Parathyroid adenoma (tissue), 2 donors: ENCODE data around the gene TRPV3.
A peak's percentile ranks its signal among the peaks of the same experiment; 100 is the strongest.

Source experiments
- H2AFZ ChIP-seq: fragments of 300-600 bp; sonication (generic); one replicate; pipeline ENCODE4 v1.7.0; 2017; ENCODE audit warnings: antibody characterized with exemption, mild to moderate bottlenecking
- H3K27ac ChIP-seq: fragments of 300-600 bp; sonication (generic); one replicate; pipeline ENCODE4 v1.7.0; 2017
- H3K27me3 ChIP-seq: fragments of 300-600 bp; sonication (generic); one replicate; pipeline ENCODE4 v1.7.0; 2017; ENCODE audit warnings: low read length; ENCODE audit not compliant: control insufficient read depth, insufficient read depth
- H3K36me3 ChIP-seq: fragments of 300-600 bp; sonication (generic); one replicate; pipeline ENCODE4 v1.7.0; 2017; ENCODE audit warnings: low read length; ENCODE audit not compliant: control insufficient read depth, insufficient read depth
- H3K4me1 ChIP-seq: fragments of 300-600 bp; sonication (generic); one replicate; pipeline ENCODE4 v1.7.0; 2017; ENCODE audit warnings: control low read depth
- H3K4me2 ChIP-seq: fragments of 300-600 bp; sonication (generic); one replicate; pipeline ENCODE4 v1.7.0; 2017; ENCODE audit warnings: low read length
- H3K4me3 ChIP-seq: fragments of 300-600 bp; sonication (generic); one replicate; pipeline ENCODE4 v1.7.0; 2017; ENCODE audit warnings: low read depth, low read length
- H3K79me2 ChIP-seq: fragments of 300-600 bp; sonication (generic); one replicate; pipeline ENCODE4 v1.7.0; 2017; ENCODE audit warnings: control low read depth
- H3K9ac ChIP-seq: fragments of 300-600 bp; sonication (generic); one replicate; pipeline ENCODE4 v1.7.0; 2017; ENCODE audit warnings: mild to moderate bottlenecking
- H3K9me3 ChIP-seq: fragments of 300-600 bp; sonication (generic); one replicate; pipeline ENCODE4 v1.7.0; 2017; ENCODE audit warnings: low read length; ENCODE audit not compliant: control insufficient read depth
- CTCF ChIP-seq: fragments of 300-600 bp; sonication (generic); IDR thresholded peaks from one replicate; pipeline ENCODE4 v1.7.0; 2017; ENCODE audit warnings: antibody characterized with exemption, mild to moderate bottlenecking
- donor health status: primary hyperparathyroidism.

The TRPV3 gene

GRCh38 chr17:3536716-3537115, 20.9 kb downstream of the TRPV3 start:
- Histone ChIP-seq H3K79me2 (no peaks in the 10 kb centered on the region), H2AFZ (peak overlapping the region; percentile 14), H3K9me3 (no peaks in the 10 kb centered on the region), H3K27me3 (no peaks in the 10 kb centered on the region), H3K27ac (no peak overlapping the region), H3K36me3 (no peaks in the 10 kb centered on the region), H3K4me1 (peaks cover 2% of the 10 kb centered on the region), H3K4me3 (no peak overlapping the region), H3K4me2 (no peak overlapping the region), H3K9ac (no peak overlapping the region)
- no peak for TF ChIP-seq CTCF

GRCh38 chr17:3535253-3535995, 22.2 kb downstream of the TRPV3 start:
- H3K4me1 ChIP-seq, result peaks cover 2% of the 10 kb centered on the region
- peak overlapping the region; percentile 57 for H3K4me2 ChIP-seq
- H3K9me3 ChIP-seq, result no peaks in the 10 kb centered on the region
- H3K27me3 ChIP-seq, result no peaks in the 10 kb centered on the region
- H3K9ac ChIP-seq, result no peak overlapping the region
- no peaks in the 10 kb centered on the region for H3K79me2 ChIP-seq
- peak; percentile 71 for TF ChIP-seq CTCF
- H3K36me3 ChIP-seq, result no peaks in the 10 kb centered on the region
- H2AFZ ChIP-seq, result peak overlapping the region; percentile 98
- H3K4me3 ChIP-seq, result peak overlapping the region; percentile 39
- H3K27ac ChIP-seq, result peak overlapping the region; percentile 47

- Histone ChIP-seq H3K4me2 (no peak overlapping the region), H2AFZ (peak overlapping the region; percentile 98), H3K4me3 (no peak overlapping the region), H3K4me1 (peaks cover 2% of the 10 kb centered on the region), H3K9ac (no peak overlapping the region), H3K27ac (no peak overlapping the region), H3K79me2 (no peaks in the 10 kb centered on the region), H3K36me3 (no peaks in the 10 kb centered on the region), H3K27me3 (no peaks in the 10 kb centered on the region), H3K9me3 (no peaks in the 10 kb centered on the region)
- TF ChIP-seq CTCF, result no peak
Measured at GRCh38 chr17:3534881-3535252, 22.7 kb downstream of the TRPV3 start.

- no peak overlapping the region for H3K4me2 ChIP-seq
- H2AFZ ChIP-seq, result no peak overlapping the region
- peaks cover 2% of the 10 kb centered on the region for H3K4me1 ChIP-seq
- no peaks in the 10 kb centered on the region for H3K79me2 ChIP-seq
- no peaks in the 10 kb centered on the region for H3K9me3 ChIP-seq
- no peaks in the 10 kb centered on the region for H3K36me3 ChIP-seq
- H3K27ac ChIP-seq, result no peak overlapping the region
- no peak for TF ChIP-seq CTCF
- H3K4me3 ChIP-seq, result no peak overlapping the region
- H3K27me3 ChIP-seq, result no peaks in the 10 kb centered on the region
- H3K9ac ChIP-seq, result no peak overlapping the region
Measured at GRCh38 chr17:3533752-3534151, 23.9 kb downstream of the TRPV3 start.

- no peaks in the 10 kb centered on the region for H3K79me2 ChIP-seq
- no peak overlapping the region for H3K27ac ChIP-seq
- no peaks in the 10 kb centered on the region for H3K27me3 ChIP-seq
- H3K4me3 ChIP-seq, result no peak overlapping the region
- H3K36me3 ChIP-seq, result no peaks in the 10 kb centered on the region
- no peak for TF ChIP-seq CTCF
- no peak overlapping the region for H2AFZ ChIP-seq
- no peaks in the 10 kb centered on the region for H3K9me3 ChIP-seq
- no peak overlapping the region for H3K4me2 ChIP-seq
- H3K9ac ChIP-seq, result no peak overlapping the region
- H3K4me1 ChIP-seq, result peaks cover 2% of the 10 kb centered on the region
Measured at GRCh38 chr17:3532859-3533142, 24.8 kb downstream of the TRPV3 start.
